Lung microvascular endothelial cell (primary cell): ENCODE measurements around the gene SLC25A21. TPM values are rescaled to one million over a fixed set of nuclear protein-coding genes. Genes with fewer than 3 reads are reported as not detected.
"Not testable (repeated sequence)": the region's sequence is repeated elsewhere in the genome, so short reads cannot be mapped to it uniquely, and the experiment has no call there.

Source experiments
- DNase-seq, 2 donors: peaks; one replicate each; pipeline versions ENCODE4 v3.0.0 to v3.0.0-alpha.2; 2010; ENCODE audit warnings: low read depth in 2 of 2
- total RNA-seq: library from RNA; depleted of rRNA; stranded (reverse); fragments of >200 nt; gene quantifications from 2 replicates; pipeline ENCODE4 v1.2.1, GENCODE V29; 2014

SLC25A21 gene
- total RNA-seq, 1 donor from 2014 or later: 0.20 TPM

GRCh38 chr14:36827861-36828260, 344.5 kb downstream of the SLC25A21 start:
- no peak for DNase-seq

- no peak for DNase-seq
Observed at GRCh38 chr14:36826614-36827013, 345.8 kb downstream of the SLC25A21 start.

GRCh38 chr14:36824854-36825253, 347.6 kb downstream of the SLC25A21 start:
- DNase-seq: no peak

- no peak for DNase-seq
Observed at GRCh38 chr14:36823651-36824050, 348.8 kb downstream of the SLC25A21 start.

- no peak for DNase-seq
Observed at GRCh38 chr14:36822685-36823084, 349.7 kb downstream of the SLC25A21 start.

- DNase-seq: no peak
Observed at GRCh38 chr14:36820901-36821300, 351.5 kb downstream of the SLC25A21 start.

DNA sequence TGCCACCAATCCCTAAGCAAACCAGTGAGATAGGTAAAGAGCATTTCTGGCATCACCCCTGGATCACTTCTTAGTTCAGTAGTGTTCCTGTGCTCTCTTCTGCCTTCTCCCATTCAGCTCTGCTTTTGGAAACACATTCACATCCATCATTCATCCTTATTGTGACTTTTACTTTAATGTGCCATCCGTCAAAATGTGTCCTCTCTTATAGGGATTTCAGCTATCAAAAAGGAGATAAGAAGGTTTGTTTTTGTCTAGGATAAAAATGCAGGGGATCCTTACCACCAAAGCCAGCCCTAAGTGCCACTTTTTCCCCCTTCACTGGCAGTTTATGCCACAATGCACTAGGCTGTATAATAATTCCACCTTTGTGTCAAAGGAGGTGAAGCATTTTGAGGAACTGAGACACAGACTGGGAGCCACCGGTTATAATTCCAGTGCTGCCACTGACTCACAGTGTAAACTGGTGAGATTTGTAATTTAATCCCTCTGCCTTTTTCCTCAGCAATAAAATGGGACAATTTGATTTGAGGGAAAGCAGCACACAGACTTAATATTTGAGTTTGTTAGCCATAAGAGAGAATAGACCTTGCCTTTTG, 352.2 kb downstream of the SLC25A21 start:
- DNase-seq: no peak

GRCh38 chr14:36818794-36819384, 353.5 kb downstream of the SLC25A21 start:
- no peak for DNase-seq

GRCh38 chr14:36818246-36818645, 354.2 kb downstream of the SLC25A21 start:
- no peak for DNase-seq

GRCh38 chr14:36817071-36817930, 355.1 kb downstream of the SLC25A21 start:
- no peak for DNase-seq

GRCh38 chr14:36816481-36816880, 355.9 kb downstream of the SLC25A21 start:
- no peak for DNase-seq

GRCh38 chr14:36814783-36815182, 357.6 kb downstream of the SLC25A21 start:
- DNase-seq: not testable (repeated sequence)

DNA sequence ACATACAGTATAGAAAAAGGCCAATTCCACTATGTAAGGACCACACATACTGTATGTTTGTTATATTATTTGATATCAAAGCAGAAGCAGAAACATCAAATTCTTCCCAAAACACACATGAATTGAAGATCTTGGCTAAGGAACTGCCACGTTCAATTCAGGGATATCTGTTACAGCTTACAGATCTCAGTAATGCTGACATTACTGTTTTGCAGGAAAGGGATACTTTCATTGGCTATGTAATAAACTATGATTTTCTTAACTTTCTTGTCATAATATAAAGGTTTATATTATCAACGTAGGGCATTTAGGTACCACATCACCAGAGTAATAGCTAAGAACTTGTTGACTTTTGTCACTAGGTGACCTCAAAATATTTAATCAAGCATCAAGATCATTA, 362.2 kb downstream of the SLC25A21 start:
- no peak for DNase-seq

- no peak for DNase-seq
Observed at GRCh38 chr14:36807727-36808126, 364.7 kb downstream of the SLC25A21 start.

- DNase-seq: no peak
Observed at GRCh38 chr14:36805131-36805559, 367.3 kb downstream of the SLC25A21 start.

- no peak for DNase-seq
Observed at GRCh38 chr14:36797634-36798033, 374.8 kb downstream of the SLC25A21 start.

GRCh38 chr14:36791402-36791801, 381.0 kb downstream of the SLC25A21 start:
- no peak for DNase-seq

- no peak for DNase-seq
Observed at GRCh38 chr14:36785511-36785910, 386.9 kb downstream of the SLC25A21 start.

DNA sequence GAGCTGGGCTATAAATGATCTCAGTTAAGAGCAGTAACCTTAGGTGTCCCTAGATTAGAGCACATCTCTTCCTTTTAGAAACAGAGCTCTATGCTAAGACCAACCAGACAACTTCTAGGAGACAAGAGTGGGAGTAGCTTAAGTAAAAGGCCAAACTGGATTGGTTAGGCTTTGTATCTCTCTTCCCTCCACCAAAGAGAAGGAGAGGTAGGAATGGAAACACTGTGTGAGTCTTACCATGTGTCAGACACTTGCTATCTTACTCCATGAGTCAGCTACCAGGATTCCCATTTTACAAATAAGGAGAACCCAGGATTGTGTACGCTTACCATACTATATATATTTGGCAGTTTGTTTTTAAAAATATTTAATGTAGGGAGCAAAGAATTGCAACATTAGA, 387.9 kb downstream of the SLC25A21 start:
- DNase-seq: no peak

DNA sequence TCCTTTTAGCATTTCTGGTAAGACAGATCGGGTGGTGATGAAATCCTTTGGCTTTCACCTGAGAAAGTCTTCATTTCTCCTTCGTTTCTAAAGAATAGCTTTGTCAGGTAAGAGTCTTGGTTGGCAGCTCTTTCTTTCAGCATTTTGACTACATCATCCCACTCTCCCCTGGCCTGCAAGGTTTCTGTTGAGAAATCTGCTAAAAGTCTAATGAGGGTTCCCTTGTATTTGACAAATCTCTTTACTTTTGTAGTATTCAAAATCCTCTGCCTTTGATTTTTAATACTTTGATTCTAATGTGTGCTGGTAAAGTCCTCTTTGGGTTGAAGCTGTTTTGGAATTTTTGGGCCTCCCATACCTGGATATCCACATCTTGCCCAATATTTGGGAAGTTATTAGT, 390.5 kb downstream of the SLC25A21 start:
- DNase-seq: no peak

DNA sequence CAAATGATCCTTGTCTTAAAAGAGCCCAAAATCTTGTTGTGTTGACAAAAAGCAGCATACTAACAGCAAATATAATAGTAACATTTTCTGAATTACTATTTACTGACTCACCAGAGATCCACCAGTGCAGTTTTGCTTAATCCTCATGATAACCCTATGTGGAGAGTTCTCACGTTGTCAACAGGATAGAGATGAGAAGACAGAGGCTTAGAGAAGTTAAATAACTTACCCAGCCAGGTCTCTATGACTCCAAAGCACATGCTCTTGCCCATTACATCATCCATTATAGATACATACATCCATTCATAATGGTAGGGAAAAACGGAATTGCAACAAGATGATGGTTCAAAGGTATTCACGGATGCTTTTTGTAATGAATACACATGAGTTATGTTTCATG, 398.8 kb downstream of the SLC25A21 start:
- no peak for DNase-seq

GRCh38 chr14:36773136-36773540, 399.3 kb downstream of the SLC25A21 start:
- DNase-seq: peak in 1 of 2 donors; percentile 17
